Activated CD4-positive, alpha-beta memory T cell treated with anti-CD3 and anti-CD28 coated beads, Interleukin-2, amount 10 ng/mL, durations not matched to agents 7 days and 5 days (primary cell): ENCODE results near the gene BABAM2. TPM values are rescaled to one million over a fixed set of nuclear protein-coding genes. Genes with fewer than 3 reads are reported as not detected.

Experiments
- CTCF ChIA-PET: fragments of 350-600 bp; sonication (Branson Sonifier 250); formaldehyde crosslinking; loops from one replicate; lab custom pipeline; 2021; ENCODE audit warnings: antibody characterized with exemption, inconsistent platforms; lab: Charles Lee
- POLR2A ChIA-PET: fragments of 350-600 bp; sonication (Branson Sonifier 250); formaldehyde crosslinking; loops from one replicate; lab custom pipeline; 2021; ENCODE audit warnings: antibody characterized with exemption; lab: Charles Lee
- DNase-seq: peaks from one replicate; pipeline ENCODE4 v3.0.0-alpha.2; 2020
- H3K27ac Mint-ChIP-seq: one replicate; pipeline ENCODE4 v1.8.0; 2021; ENCODE audit warnings: mild to moderate bottlenecking, mixed read lengths
- H3K27me3 Mint-ChIP-seq: one replicate; pipeline ENCODE4 v1.8.0; 2021; ENCODE audit warnings: mixed read lengths
- H3K36me3 Mint-ChIP-seq: one replicate; pipeline ENCODE4 v1.8.0; 2021; ENCODE audit warnings: low read depth, mixed read lengths
- H3K4me1 Mint-ChIP-seq: one replicate; pipeline ENCODE4 v1.8.0; 2021; ENCODE audit warnings: mixed read lengths
- H3K4me3 Mint-ChIP-seq: one replicate; pipeline ENCODE4 v1.8.0; 2021; ENCODE audit warnings: mild to moderate bottlenecking, mixed read lengths
- H3K9me3 Mint-ChIP-seq: one replicate; pipeline ENCODE4 v1.8.0; 2021; ENCODE audit warnings: mixed read lengths
- total RNA-seq, 2 experiments: library from RNA; stranded (reverse); gene quantifications; one replicate each; pipeline ENCODE4 v1.2.3, GENCODE V29; 2021

BABAM2 gene
- total RNA-seq, 2 experiments from 2014 or later: 51.4 to 56.6 TPM

DNA sequence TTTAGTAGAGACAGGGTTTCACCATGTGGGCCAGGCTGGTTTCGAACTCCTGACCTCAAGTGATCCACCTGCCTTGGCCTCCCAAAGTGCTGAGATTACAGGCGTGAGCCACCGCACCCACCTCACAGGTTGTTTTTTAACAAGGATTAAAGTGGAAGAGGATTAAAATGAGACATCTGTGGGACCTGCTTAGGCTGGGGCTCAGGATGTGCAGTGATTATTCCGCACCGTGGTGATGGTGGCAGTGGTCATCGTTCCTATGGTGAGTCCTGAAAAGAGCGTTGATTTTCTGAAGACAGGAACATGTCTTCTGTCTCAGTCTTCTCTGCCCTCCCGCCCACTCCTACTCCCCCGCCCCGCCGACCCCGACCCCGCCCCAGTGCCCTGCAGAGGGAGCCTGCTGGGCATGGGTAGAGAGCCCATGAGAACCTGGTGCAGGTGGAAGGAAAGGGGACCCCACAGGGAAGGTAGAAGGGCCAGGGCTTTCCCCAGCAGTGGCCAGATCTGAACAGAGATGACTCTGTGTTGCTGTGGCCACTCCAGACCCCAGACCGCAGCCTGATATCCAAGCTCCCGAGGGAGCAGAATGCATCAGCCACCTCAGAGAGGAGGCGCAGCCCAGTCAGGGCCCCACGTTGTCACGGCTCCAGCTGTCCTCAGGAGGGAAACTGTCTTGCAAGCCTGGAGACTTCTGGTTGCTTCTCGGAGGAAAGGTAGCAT lies 467.6 kb downstream of the BABAM2 start:
- ChIA-PET POLR2A (interaction anchor here (1.0 to 9.9 kb wide), 5 partner anchors 9 to 32 kb away, joined by 3 to 114 read pairs (median 11); partner anchors contain the start of gene FOSL2), CTCF (interaction anchor here (1.0 to 2.2 kb wide), 3 partner anchors 8 to 33 kb away, joined by 3 to 5 read pairs (median 4); no protein-coding TSS in a partner anchor)
- Mint-ChIP-seq H3K9me3 (no peaks in the 10 kb centered on the region), H3K27me3 (no peaks in the 10 kb centered on the region), H3K4me3 (no peak overlapping the region), H3K27ac (peak overlapping the region; percentile 97), H3K36me3 (no peaks in the 10 kb centered on the region), H3K4me1 (peaks cover 57% of the 10 kb centered on the region)
- DNase-seq: no peak

DNA sequence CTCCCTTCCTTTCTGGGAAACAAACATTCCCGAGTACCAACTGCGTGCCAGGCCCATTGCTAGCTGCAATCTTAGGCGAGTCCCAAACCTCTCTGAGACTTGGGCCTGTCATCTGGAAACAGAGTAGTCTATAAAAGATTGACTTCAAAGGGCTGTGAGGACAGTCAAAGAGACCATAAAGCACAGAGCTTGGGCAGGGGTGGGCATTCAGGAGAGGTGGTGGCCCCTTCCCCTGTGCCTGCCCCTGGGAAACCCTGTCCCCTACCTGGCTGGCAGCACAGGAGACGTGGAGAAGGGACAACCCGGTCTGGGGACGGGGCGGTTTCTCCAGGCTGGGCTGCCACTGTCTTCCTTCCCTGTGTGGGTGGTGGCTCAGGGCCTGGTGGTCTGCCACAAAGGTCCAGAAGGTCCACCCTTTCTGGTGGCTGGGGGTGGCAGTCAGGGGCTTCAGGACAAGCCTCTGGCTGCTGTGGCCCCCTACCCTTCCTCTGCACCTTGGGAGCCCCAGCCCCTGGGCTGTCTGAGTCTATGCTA lies 468.2 kb downstream of the BABAM2 start:
- DNase-seq: no peak
- H3K27ac Mint-ChIP-seq: peak overlapping the region; percentile 97
- no peaks in the 10 kb centered on the region for H3K27me3 Mint-ChIP-seq
- no peaks in the 10 kb centered on the region for H3K9me3 Mint-ChIP-seq
- POLR2A ChIA-PET: interaction anchor here (1.0 to 9.9 kb wide), 6 partner anchors 10 to 32 kb away, joined by 3 to 114 read pairs (median 4); partner anchors contain the start of gene FOSL2
- CTCF ChIA-PET: interaction anchor here (1.0 to 2.2 kb wide), 2 partner anchors 9 to 32 kb away, joined by 3 to 5 read pairs; no protein-coding TSS in a partner anchor
- H3K36me3 Mint-ChIP-seq: no peaks in the 10 kb centered on the region
- peaks cover 63% of the 10 kb centered on the region for H3K4me1 Mint-ChIP-seq
- peak overlapping the region; percentile 55 for H3K4me3 Mint-ChIP-seq

DNA sequence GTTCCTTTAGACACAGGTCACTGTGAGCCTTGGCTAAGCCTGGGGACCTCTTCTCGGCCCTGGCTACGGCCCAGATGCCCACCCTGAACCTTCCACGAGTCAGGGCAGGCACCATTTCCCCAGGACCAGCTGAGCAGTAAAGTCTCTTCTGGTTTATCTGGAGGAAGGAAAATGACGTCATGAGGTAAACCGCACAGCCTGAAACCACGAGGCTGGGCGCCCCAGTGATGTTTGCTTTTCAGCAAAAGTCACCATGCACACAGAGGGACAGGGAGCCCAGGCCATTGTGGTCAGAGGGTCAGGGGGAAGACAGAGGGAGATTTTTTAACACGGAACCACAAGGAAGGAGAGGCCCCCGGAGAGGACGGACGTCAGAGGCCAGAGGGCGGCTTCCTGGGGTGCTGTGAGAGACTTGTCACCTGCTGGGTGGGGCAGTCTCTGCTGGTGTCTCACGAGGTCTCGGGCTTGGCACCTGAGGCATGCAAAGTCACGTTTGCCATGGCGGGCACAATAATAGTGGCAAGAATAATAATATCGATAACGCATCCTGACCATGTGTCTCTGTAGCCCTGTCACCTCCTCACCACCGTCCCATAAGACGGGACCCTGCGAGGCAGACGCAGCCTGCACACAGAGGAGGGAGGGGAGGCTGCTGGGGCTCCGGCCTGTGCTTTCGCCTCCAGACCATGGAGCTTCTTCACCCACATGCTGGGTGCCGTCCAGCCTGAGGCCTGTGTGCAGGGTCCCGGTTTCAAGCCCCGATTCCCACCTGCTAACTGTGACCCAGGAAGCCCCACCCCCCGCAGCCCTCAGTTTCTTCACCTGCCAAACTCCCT lies 468.9 kb downstream of the BABAM2 start:
- CTCF ChIA-PET: interaction anchor here (1.0 to 2.2 kb wide), 3 partner anchors 9 to 676 kb away, joined by 3 to 5 read pairs (median 3); no protein-coding TSS in a partner anchor
- POLR2A ChIA-PET: interaction anchor here (1.0 to 9.9 kb wide), 6 partner anchors 11 to 32 kb away, joined by 3 to 114 read pairs (median 6); partner anchors contain the start of gene FOSL2
- Mint-ChIP-seq H3K4me1 (peaks cover 70% of the 10 kb centered on the region), H3K27ac (peak overlapping the region; percentile 97), H3K36me3 (peaks cover 3% of the 10 kb centered on the region), H3K27me3 (no peaks in the 10 kb centered on the region), H3K4me3 (peak overlapping the region; percentile 55), H3K9me3 (no peaks in the 10 kb centered on the region)
- DNase-seq: peak; percentile 93

DNA sequence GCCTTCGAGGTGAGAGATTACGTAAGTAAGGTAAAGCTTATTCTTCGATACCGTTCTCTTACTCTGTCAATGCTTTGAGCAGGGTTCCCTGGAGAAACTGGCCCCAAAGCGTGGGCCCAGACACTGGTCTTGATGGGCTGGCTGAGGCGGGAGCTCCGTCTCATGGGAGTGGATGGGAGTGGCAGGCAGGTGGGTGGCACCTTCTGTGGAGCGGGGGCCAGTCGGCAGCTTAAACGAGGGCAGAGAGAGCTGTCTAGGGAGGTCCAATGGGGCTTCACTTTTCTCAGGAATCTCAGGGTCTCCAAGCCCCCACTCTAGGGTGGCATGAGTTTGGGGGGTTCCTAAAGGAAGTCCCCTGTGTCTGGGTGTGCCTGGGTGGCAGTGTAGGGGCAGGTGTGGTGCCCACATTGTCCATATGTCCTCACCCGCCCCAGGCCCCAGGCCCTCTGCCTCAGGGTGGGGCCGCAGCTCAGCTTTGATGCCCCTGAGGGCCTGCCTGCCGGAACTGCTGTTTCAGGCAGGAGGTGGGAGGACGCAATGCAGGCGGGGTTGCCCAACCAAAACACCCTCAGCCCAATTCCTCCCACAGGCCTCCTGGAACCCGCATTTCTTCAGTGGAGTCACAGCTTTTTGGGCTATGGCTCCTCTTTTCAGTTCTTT lies 469.7 kb downstream of the BABAM2 start:
- peaks cover 5% of the 10 kb centered on the region for H3K36me3 Mint-ChIP-seq
- DNase-seq: no peak
- CTCF ChIA-PET: interaction anchor here (1.0 to 1.3 kb wide), 2 partner anchors 31 to 677 kb away, joined by 3 to 4 read pairs; no protein-coding TSS in a partner anchor
- H3K4me1 Mint-ChIP-seq: peaks cover 78% of the 10 kb centered on the region
- POLR2A ChIA-PET: interaction anchor here (1.1 to 9.9 kb wide), 5 partner anchors 11 to 108 kb away, joined by 3 to 114 read pairs (median 5); partner anchors contain the start of gene FOSL2
- H3K27me3 Mint-ChIP-seq: no peaks in the 10 kb centered on the region
- H3K27ac Mint-ChIP-seq: peak overlapping the region; percentile 97
- H3K4me3 Mint-ChIP-seq: no peak overlapping the region
- no peaks in the 10 kb centered on the region for H3K9me3 Mint-ChIP-seq

DNA sequence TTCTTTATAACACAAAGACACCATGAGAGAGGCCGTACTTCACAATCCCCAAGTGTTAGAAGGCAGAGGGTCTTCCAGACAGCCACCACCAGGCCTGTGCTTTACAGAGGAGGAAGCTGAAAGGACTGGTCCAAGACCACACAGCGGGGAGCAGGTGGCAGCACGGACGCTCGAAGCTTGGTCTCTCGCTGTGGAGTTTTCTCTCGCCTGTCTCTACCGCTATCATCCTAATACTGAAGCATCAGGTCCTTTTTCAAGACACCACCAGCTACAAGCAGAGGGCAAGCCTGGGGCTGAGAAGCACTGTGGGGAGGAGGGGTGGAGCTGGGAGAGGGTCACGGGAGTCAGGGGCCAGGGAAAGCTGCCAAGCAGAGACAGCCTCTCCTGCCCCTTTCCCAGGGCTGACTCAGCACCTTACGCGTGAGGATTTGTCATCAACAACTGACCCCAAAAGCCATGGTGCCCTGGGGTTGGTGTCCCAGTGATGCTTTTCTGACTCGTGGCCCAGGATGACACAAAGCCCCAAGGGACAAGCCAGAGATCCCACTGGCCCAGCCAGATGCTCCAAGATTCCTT lies 470.3 kb downstream of the BABAM2 start:
- CTCF ChIA-PET: interaction anchor here (1.0 to 1.3 kb wide), 2 partner anchors 31 to 677 kb away, joined by 3 to 4 read pairs; no protein-coding TSS in a partner anchor
- peak overlapping the region; percentile 97 for H3K27ac Mint-ChIP-seq
- H3K4me1 Mint-ChIP-seq: peaks cover 83% of the 10 kb centered on the region
- no peaks in the 10 kb centered on the region for H3K9me3 Mint-ChIP-seq
- H3K36me3 Mint-ChIP-seq: peaks cover 5% of the 10 kb centered on the region
- H3K27me3 Mint-ChIP-seq: no peaks in the 10 kb centered on the region
- POLR2A ChIA-PET: interaction anchor here (1.1 to 9.9 kb wide), 5 partner anchors 12 to 109 kb away, joined by 3 to 114 read pairs (median 5); partner anchors contain the start of gene FOSL2
- DNase-seq: peak; percentile 26
- H3K4me3 Mint-ChIP-seq: no peak overlapping the region

DNA sequence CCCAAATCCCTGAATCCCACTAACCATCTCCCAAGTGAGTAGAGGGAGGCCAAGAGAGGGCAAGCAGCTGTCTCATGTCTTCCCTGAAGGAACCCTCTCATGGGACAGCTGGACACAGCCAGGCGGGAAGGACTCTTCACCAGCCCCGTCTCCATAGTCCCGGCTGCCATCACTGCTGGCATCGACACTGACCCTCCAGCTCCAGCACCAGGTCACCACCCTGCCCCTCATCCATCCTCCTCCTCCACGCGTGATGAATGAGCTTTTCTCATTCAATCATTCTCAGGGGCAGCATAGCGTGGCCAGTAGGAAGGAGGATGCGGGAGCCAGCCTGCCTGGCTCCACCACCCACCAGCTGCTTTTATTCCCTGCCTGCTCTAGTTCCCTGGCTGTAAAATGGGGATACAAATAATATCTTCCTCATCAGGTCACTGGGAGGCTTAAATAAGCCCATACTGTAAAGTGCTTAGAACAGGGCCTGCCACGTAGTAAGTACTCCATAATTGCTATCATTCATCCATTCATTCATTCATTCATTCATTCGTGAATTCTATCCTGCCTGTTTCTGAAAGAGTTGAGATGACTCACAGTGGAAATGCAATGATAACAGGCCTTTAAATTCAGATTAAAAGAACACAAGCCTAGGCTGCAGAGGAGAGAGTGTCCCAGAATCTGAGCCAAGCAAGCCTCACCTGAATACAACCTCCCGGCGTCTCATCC lies 471.6 kb downstream of the BABAM2 start:
- CTCF ChIA-PET: no interaction called here
- Mint-ChIP-seq H3K36me3 (peaks cover 7% of the 10 kb centered on the region), H3K4me3 (no peak overlapping the region), H3K9me3 (no peaks in the 10 kb centered on the region), H3K4me1 (peaks cover 92% of the 10 kb centered on the region), H3K27ac (no peak overlapping the region), H3K27me3 (no peaks in the 10 kb centered on the region)
- DNase-seq: no peak
- POLR2A ChIA-PET: interaction anchor here (0.8 to 9.9 kb wide), 4 partner anchors 13 to 28 kb away, joined by 3 to 114 read pairs (median 24); partner anchors contain the start of gene FOSL2

DNA sequence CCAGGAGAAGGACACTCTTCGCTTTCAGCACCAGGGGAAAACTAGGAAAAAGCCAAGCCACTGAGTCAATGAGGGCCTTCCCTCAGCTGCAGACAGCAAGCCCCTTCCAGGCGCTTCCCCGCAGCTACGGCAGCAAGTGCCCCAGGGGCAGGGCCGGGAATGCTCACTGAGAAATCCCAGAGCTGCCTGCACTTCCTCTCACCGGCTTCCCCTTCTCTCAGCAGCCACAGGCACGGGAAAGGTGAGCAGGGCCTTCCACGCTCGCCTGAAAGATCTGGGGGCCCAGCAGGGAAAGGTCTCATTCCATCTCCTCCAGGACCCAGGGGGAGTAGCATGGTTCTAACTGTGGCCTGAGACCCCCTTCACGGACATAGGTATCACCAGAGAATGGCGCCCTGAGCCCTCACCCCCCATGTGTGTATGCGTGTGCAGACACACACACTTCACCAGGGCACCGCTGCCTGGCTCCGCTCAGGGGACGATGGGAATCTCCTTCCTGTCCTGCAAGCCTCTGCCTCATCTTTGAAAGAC lies 472.5 kb downstream of the BABAM2 start:
- ChIA-PET POLR2A (interaction anchor here (4.8 to 9.9 kb wide), 3 partner anchors 14 to 28 kb away, joined by 44 to 114 read pairs (median 65); partner anchors contain the start of gene FOSL2), CTCF (no interaction called here)
- Mint-ChIP-seq H3K4me3 (no peak overlapping the region), H3K9me3 (no peaks in the 10 kb centered on the region), H3K27me3 (no peaks in the 10 kb centered on the region), H3K36me3 (peaks cover 7% of the 10 kb centered on the region), H3K4me1 (peaks cover 95% of the 10 kb centered on the region), H3K27ac (no peak overlapping the region)
- DNase-seq: no peak

DNA sequence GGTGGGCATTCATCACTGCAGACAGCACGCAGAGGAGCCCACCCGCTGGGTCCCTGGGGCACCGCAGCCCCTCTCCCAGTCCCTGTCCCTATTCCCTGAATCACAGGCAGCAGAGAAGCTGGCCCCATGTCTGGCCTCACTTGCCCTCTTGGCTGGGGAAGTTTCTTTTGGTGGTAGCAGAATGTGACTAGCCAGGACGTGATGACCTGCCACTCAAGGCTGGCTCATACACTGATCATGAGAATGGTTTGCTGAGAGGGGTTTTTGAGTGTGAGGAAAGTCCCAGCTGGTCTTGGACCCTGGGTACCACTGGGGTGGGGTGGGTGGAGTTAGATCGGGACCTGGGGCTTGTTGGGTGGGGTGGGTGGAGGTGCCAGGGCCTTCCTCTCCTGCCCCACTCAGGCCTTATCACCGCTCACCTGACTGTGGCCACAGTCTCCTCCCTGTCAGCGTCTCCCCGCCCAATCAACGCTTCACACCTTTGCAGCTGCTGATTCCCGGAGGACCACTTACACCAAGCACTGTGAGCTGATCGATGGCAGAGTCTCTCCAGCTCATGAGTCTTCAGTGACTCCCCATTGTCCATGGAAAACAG lies 473.3 kb downstream of the BABAM2 start:
- Mint-ChIP-seq H3K9me3 (no peaks in the 10 kb centered on the region), H3K4me1 (peaks cover 93% of the 10 kb centered on the region), H3K4me3 (no peak overlapping the region), H3K27ac (peak overlapping the region; percentile 37), H3K36me3 (peaks cover 7% of the 10 kb centered on the region), H3K27me3 (no peaks in the 10 kb centered on the region)
- POLR2A ChIA-PET: interaction anchor here (4.8 to 8.2 kb wide), 3 partner anchors 15 to 28 kb away, joined by 35 to 65 read pairs (median 64); partner anchors contain the start of gene FOSL2
- CTCF ChIA-PET: interaction anchor here (1.0 to 1.4 kb wide), 2 partner anchors 25 to 609 kb away, joined by 3 read pairs; no protein-coding TSS in a partner anchor
- no peak for DNase-seq

DNA sequence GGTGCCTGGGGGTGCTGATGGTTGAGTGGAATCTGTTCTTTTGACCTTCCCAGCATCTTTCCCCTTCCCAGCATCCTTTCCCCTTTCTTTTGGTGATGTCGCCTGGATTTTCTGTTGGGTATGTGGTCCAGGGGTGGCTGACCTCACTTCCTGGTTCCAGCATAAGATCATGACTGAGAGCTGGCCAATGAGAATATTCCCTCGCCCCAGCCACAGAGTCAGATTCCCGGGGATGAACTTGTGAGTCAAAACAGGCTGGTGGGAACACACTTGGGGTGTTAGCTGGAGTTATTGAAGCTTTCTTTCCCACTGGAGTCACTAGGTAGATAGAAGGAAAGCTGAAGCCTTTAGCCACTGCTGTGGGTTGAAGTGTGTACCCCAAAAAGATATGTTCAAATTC lies 474.1 kb downstream of the BABAM2 start:
- CTCF ChIA-PET: interaction anchor here (1.0 to 1.6 kb wide), 4 partner anchors 12 to 610 kb away, joined by 3 to 4 read pairs (median 3); partner anchors contain the start of gene FOSL2
- Mint-ChIP-seq H3K27ac (no peak overlapping the region), H3K36me3 (peaks cover 7% of the 10 kb centered on the region), H3K4me1 (peaks cover 87% of the 10 kb centered on the region), H3K9me3 (no peaks in the 10 kb centered on the region), H3K4me3 (no peak overlapping the region), H3K27me3 (no peaks in the 10 kb centered on the region)
- DNase-seq: no peak
- POLR2A ChIA-PET: interaction anchor here (0.7 to 8.2 kb wide), 6 partner anchors 8 to 55 kb away, joined by 3 to 65 read pairs (median 21); partner anchors contain the start of gene FOSL2

DNA sequence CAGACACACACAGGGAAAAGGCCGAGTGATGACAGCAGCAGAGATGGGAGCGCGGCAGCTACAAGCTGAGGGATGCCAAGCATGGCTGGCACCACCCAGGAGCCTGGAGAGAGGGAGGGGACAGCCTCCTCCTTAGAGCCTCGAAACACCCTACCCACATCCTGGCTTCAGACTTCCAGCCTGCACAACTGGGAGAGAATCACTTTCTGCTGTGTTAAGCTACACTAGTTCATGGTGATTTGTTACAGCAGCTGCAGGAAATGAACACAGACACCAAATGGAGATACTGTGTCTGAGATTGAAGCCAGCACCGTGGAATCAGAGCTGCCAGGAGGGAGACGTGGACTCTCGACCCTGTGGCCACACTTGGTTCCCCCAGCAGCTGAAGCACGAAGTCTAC lies 474.6 kb downstream of the BABAM2 start:
- CTCF ChIA-PET: interaction anchor here (1.4 to 1.6 kb wide), 3 partner anchors 13 to 28 kb away, joined by 3 to 4 read pairs (median 3); partner anchors contain the start of gene FOSL2
- no peak overlapping the region for H3K4me3 Mint-ChIP-seq
- no peaks in the 10 kb centered on the region for H3K27me3 Mint-ChIP-seq
- H3K27ac Mint-ChIP-seq: peak overlapping the region; percentile 49
- peaks cover 81% of the 10 kb centered on the region for H3K4me1 Mint-ChIP-seq
- POLR2A ChIA-PET: interaction anchor here (0.7 to 8.2 kb wide), 7 partner anchors 8 to 113 kb away, joined by 3 to 65 read pairs (median 8); partner anchors contain the start of gene FOSL2
- peaks cover 7% of the 10 kb centered on the region for H3K36me3 Mint-ChIP-seq
- no peaks in the 10 kb centered on the region for H3K9me3 Mint-ChIP-seq
- DNase-seq: no peak
